ENCODE results near the gene CAMSAP1.
"Not testable (repeated sequence)": the region's sequence is repeated elsewhere in the genome, so short reads cannot be mapped to it uniquely, and the experiment has no call there.

CAMSAP1 gene

GRCh38 chr9:135893104-135893503 lies 14.2 kb downstream of the CAMSAP1 start:
- ChIA-PET POLR2A (no interaction called here), CTCF (no interaction called here)
- Histone ChIP-seq H3K27ac (ENCODE audit: extremely low read depth, low read depth, low read length) (no peak overlapping the region), H3K4me1 (ENCODE audit: control insufficient read depth, insufficient read depth, low read length) (peaks cover 2% of the 10 kb centered on the region; the same call in 1 of the 2 replicates), H3K4me3 (ENCODE audit: low read depth, low read length) (no peak overlapping the region), H3K36me3 (ENCODE audit: control insufficient read depth in 2 of 2, insufficient read depth in 1 of 2, low read length in 2 of 2) (no peaks in the 10 kb centered on the region), H3K9me3 (ENCODE audit: control insufficient read depth, insufficient read depth, low read depth, low read length) (no peaks in the 10 kb centered on the region)
- no peak for TF ChIP-seq ZNF707 (tag by site-specific recombination; IDR thresholded peaks at IDR 0.05)
- peak; percentile 93 for TF ChIP-seq ZNF366 (tag by site-specific recombination; conservative IDR thresholded peaks at IDR 0.05)
- peak; percentile 99 for TF ChIP-seq PRDM1 (tag by site-specific recombination; IDR thresholded peaks at IDR 0.05)
- TF ChIP-seq SP3 (tag by site-specific recombination; IDR thresholded peaks at IDR 0.05): no peak
- no peak for TF ChIP-seq ZNF169 (tag by site-specific recombination; IDR thresholded peaks at IDR 0.05)
- TF ChIP-seq ZNF266 (tag by site-specific recombination; IDR thresholded peaks at IDR 0.05; ENCODE audit: low read depth): 0 out of 2 replicates have a peak, but pooled peaks have one; percentile 5
- 0 out of 2 replicates have a peak, but pooled peaks have one; percentile 32 for TF ChIP-seq ZNF639 (tag by site-specific recombination; IDR thresholded peaks at IDR 0.05)

- H3K4me3 ChIP-seq (ENCODE audit: low read depth, low read length); CTCF ChIA-PET; H3K27ac ChIP-seq (ENCODE audit: extremely low read depth, low read depth, low read length); POLR2A ChIA-PET; H3K4me1 ChIP-seq (ENCODE audit: control insufficient read depth, insufficient read depth, low read length); H3K36me3 ChIP-seq (ENCODE audit: control insufficient read depth in 2 of 2, insufficient read depth in 1 of 2, low read length in 2 of 2); H3K9me3 ChIP-seq (ENCODE audit: control insufficient read depth, insufficient read depth, low read depth, low read length): not testable (repeated sequence)
- peak; percentile 76 for TF ChIP-seq ZNF121 (tag by site-specific recombination; IDR thresholded peaks at IDR 0.05)
Observed at GRCh38 chr9:135892327-135892726, 15.0 kb downstream of the CAMSAP1 start.

DNA sequence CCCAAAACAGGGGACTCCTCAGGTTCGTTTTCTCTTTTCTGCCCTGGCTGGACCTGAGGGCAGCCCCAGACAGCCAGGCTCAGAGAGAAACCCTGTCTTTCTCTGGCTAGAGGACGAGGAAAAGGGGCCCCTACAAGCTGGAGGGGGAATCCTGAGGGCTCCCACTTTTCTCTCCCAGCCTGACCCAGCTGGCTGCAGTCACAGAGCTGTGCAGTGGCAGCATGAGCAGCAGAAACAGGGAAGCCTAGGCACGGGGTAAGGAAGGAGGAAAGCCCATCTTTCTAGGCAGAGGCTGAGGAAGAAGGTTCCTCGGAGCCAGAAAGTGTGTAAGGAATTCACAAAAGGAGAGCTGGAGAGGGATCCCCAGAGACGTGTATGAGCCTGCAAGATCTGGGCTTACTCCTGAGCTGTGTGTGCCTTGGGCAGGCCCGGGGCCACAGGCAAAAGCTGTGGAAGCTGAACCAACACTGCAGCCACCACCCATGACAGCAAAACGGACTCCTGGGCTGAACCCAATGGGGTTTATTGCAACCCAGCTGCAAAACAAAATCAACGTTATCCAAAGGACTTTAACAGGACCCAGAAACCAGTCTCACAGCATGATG lies 16.2 kb downstream of the CAMSAP1 start:
- H3K4me3 ChIP-seq (ENCODE audit: low read depth, low read length): no peak overlapping the region
- H3K27ac ChIP-seq (ENCODE audit: extremely low read depth, low read depth, low read length): no peak overlapping the region
- POLR2A ChIA-PET: interaction anchor here (1.2 kb wide), 1 partner anchor 16 kb away, joined by 4 read pairs; the partner anchor contains the start of gene CAMSAP1
- TF ChIP-seq ZNF664 (tag by site-specific recombination; IDR thresholded peaks at IDR 0.05) (no peak), HOXC10 (CRISPR knock-in tag; IDR thresholded peaks at IDR 0.05) (no peak), ZBTB7A (tag by site-specific recombination; IDR thresholded peaks at IDR 0.05; ENCODE audit: low read depth) (no peak), ZNF561 (tag by site-specific recombination; IDR thresholded peaks at IDR 0.05; ENCODE audit: borderline replicate concordance) (no peak), SP3 (tag by site-specific recombination; IDR thresholded peaks at IDR 0.05) (no peak), ZBTB48 (tag by site-specific recombination; IDR thresholded peaks at IDR 0.05) (no peak), ZBTB20 (tag by site-specific recombination; IDR thresholded peaks at IDR 0.05) (no peak), ZNF558 (tag by site-specific recombination; IDR thresholded peaks at IDR 0.05) (no peak), SCRT2 (tag by site-specific recombination; IDR thresholded peaks at IDR 0.05) (no peak), ZNF24 (tag by site-specific recombination; IDR thresholded peaks at IDR 0.05) (no peak), ZNF629 (tag by site-specific recombination; IDR thresholded peaks at IDR 0.05) (no peak), ZNF354C (tag by site-specific recombination; IDR thresholded peaks at IDR 0.05; ENCODE audit: borderline replicate concordance, low read depth) (no peak), KLF8 (tag by site-specific recombination; IDR thresholded peaks at IDR 0.05) (no peak), ZNF843 (tag by site-specific recombination; IDR thresholded peaks at IDR 0.05) (no peak), ZNF76 (tag by site-specific recombination; IDR thresholded peaks at IDR 0.05; ENCODE audit: borderline replicate concordance, low read depth) (no peak), REPIN1 (tag by site-specific recombination; IDR thresholded peaks at IDR 0.05; ENCODE audit: low read depth) (no peak)
- TF ChIP-seq, protein P1, sequence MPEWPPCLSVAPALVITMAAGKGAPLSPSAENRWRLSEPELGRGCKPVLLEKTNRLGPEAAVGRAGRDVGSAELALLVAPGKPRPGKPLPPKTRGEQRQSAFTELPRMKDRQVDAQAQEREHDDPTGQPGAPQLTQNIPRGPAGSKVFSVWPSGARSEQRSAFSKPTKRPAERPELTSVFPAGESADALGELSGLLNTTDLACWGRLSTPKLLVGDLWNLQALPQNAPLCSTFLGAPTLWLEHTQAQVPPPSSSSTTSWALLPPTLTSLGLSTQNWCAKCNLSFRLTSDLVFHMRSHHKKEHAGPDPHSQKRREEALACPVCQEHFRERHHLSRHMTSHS (tag by site-specific recombination; IDR thresholded peaks at IDR 0.05): no peak
- TF ChIP-seq, protein P2, sequence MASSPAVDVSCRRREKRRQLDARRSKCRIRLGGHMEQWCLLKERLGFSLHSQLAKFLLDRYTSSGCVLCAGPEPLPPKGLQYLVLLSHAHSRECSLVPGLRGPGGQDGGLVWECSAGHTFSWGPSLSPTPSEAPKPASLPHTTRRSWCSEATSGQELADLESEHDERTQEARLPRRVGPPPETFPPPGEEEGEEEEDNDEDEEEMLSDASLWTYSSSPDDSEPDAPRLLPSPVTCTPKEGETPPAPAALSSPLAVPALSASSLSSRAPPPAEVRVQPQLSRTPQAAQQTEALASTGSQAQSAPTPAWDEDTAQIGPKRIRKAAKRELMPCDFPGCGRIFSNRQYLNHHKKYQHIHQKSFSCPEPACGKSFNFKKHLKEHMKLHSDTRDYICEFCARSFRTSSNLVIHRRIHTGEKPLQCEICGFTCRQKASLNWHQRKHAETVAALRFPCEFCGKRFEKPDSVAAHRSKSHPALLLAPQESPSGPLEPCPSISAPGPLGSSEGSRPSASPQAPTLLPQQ (tag by site-specific recombination; IDR thresholded peaks at IDR 0.05): no peak
- TF ChIP-seq, protein P3, sequence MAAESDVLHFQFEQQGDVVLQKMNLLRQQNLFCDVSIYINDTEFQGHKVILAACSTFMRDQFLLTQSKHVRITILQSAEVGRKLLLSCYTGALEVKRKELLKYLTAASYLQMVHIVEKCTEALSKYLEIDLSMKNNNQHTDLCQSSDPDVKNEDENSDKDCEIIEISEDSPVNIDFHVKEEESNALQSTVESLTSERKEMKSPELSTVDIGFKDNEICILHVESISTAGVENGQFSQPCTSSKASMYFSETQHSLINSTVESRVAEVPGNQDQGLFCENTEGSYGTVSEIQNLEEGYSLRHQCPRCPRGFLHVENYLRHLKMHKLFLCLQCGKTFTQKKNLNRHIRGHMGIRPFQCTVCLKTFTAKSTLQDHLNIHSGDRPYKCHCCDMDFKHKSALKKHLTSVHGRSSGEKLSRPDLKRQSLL (tag by site-specific recombination; IDR thresholded peaks at IDR 0.05): no peak
- TF ChIP-seq, protein P4, sequence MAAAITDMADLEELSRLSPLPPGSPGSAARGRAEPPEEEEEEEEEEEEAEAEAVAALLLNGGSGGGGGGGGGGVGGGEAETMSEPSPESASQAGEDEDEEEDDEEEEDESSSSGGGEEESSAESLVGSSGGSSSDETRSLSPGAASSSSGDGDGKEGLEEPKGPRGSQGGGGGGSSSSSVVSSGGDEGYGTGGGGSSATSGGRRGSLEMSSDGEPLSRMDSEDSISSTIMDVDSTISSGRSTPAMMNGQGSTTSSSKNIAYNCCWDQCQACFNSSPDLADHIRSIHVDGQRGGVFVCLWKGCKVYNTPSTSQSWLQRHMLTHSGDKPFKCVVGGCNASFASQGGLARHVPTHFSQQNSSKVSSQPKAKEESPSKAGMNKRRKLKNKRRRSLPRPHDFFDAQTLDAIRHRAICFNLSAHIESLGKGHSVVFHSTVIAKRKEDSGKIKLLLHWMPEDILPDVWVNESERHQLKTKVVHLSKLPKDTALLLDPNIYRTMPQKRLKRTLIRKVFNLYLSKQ (tag by site-specific recombination; IDR thresholded peaks at IDR 0.05; ENCODE audit: borderline replicate concordance): no peak
- no peaks in the 10 kb centered on the region for H3K36me3 ChIP-seq (ENCODE audit: control insufficient read depth in 2 of 2, insufficient read depth in 1 of 2, low read length in 2 of 2)
- peaks cover 10% of the 10 kb centered on the region for H3K4me1 ChIP-seq (ENCODE audit: control insufficient read depth, insufficient read depth, low read length)
- CTCF ChIA-PET: interaction anchor here (0.6 to 0.9 kb wide), 2 partner anchors 10 to 57 kb away, joined by 3 to 4 read pairs; no protein-coding TSS in a partner anchor
- H3K9me3 ChIP-seq (ENCODE audit: control insufficient read depth, insufficient read depth, low read depth, low read length): no peaks in the 10 kb centered on the region
